ACC112 (cell line): ENCODE data around the gene MYOF.

Source experiments
- H2AFZ ChIP-seq: fragments of 200-600 bp; sonication (generic); one replicate; pipeline ENCODE4 v1.6.0; 2017; ENCODE audit warnings: antibody characterized with exemption, low read length; ENCODE audit not compliant: unreplicated experiment
- H3K27ac ChIP-seq: fragments of 200-600 bp; sonication (generic); 2 replicates; pipeline ENCODE4 v1.5.1; 2014; ENCODE audit warnings: low read depth, mild to moderate bottlenecking, antibody characterized with exemption, low read length, moderate library complexity
- H3K27me3 ChIP-seq: fragments of 200-600 bp; sonication (generic); 2 replicates; pipeline ENCODE4 v1.6.1; 2014; ENCODE audit warnings: mild to moderate bottlenecking, antibody characterized with exemption, low read length, moderate library complexity, mixed read lengths; ENCODE audit not compliant: insufficient read depth
- H3K36me3 ChIP-seq: fragments of 200-600 bp; sonication (generic); 2 replicates; pipeline ENCODE4 v1.6.1; 2016; ENCODE audit warnings: mild to moderate bottlenecking, antibody characterized with exemption, low read length, moderate library complexity, mixed read lengths; ENCODE audit not compliant: insufficient read depth
- H3K4me1 ChIP-seq: fragments of 200-600 bp; sonication (generic); one replicate; pipeline ENCODE4 v1.6.1; 2016; ENCODE audit warnings: low read length, mixed read lengths; ENCODE audit not compliant: insufficient read depth, unreplicated experiment, control insufficient read depth
- H3K4me3 ChIP-seq: fragments of 200-600 bp; sonication (generic); 2 replicates; pipeline ENCODE4 v1.5.1; 2014; ENCODE audit warnings: mild to moderate bottlenecking, low read depth, low read length
- H3K79me2 ChIP-seq: fragments of 200-600 bp; sonication (generic); one replicate; pipeline ENCODE4 v1.6.0; 2016; ENCODE audit warnings: low read length; ENCODE audit not compliant: control insufficient read depth, unreplicated experiment, insufficient read depth

MYOF gene

DNA sequence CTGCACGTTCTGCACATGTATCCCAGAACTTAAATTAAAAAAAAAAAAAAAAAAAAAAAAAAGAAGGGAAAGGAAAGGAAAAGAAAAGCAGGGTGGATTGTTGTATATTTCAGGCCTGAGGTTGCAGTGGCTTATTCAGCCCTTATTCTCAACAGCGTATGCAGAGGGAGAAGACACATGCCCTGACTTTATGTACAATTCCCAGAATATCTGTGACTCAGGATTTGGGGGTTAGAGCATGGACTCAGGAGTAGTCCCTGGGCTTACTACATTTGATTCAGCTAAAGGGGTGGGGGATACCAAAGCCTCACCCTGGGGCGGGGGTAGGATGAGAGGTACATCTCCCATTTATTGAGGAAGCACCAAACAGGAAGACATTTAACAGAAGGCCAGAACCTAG, 137.4 kb downstream of the MYOF start:
- Histone ChIP-seq H3K4me1 (no peaks in the 10 kb centered on the region), H3K36me3 (peaks cover 63% of the 10 kb centered on the region), H3K4me3 (no peak overlapping the region), H2AFZ (no peak overlapping the region), H3K27ac (no peak overlapping the region), H3K27me3 (no peaks in the 10 kb centered on the region), H3K79me2 (no peaks in the 10 kb centered on the region)

DNA sequence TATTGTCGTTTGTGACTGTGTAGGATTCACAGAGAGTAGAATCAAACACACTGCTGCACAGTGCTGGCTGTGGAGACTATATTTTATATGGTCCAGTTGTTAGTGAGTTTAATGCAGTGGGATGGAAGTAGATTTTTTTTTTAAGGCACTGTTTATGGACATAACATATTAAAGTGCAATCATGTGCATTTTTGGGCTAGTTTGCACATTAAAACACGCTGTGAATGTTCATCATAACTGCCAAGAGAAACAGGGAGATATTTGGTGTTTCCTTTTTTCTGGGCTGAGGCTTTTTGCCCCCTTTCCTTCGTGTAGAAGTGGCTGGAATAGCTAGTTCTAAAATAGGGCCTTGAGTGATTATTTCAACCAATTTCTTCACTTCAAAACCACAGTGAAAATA, 139.2 kb downstream of the MYOF start:
- Histone ChIP-seq H2AFZ (no peak overlapping the region), H3K79me2 (no peaks in the 10 kb centered on the region), H3K27me3 (no peaks in the 10 kb centered on the region), H3K4me3 (no peak overlapping the region), H3K27ac (no peak overlapping the region), H3K4me1 (no peaks in the 10 kb centered on the region), H3K36me3 (peaks cover 64% of the 10 kb centered on the region)

DNA sequence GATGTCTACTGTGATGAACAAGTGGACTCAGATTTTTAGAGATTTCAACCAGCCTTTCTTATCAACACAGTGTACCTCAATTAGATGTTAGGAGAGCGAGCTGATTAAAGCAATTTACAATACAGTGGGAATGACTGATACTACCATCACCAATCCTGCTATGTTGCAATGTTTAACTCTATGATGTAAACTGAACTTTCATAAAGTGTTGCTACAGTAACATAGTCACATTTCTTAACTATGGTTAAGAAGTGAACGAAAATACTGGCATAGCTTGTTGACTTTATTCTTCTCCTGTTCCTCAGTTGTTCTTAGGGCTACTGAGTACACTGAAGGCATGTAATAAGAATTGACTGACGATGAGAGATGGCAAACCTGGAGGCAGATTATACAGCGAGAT, 139.8 kb downstream of the MYOF start:
- Histone ChIP-seq H2AFZ (no peak overlapping the region), H3K27ac (no peak overlapping the region), H3K36me3 (peaks cover 66% of the 10 kb centered on the region), H3K79me2 (no peaks in the 10 kb centered on the region), H3K27me3 (no peaks in the 10 kb centered on the region), H3K4me3 (no peak overlapping the region), H3K4me1 (no peaks in the 10 kb centered on the region)

DNA sequence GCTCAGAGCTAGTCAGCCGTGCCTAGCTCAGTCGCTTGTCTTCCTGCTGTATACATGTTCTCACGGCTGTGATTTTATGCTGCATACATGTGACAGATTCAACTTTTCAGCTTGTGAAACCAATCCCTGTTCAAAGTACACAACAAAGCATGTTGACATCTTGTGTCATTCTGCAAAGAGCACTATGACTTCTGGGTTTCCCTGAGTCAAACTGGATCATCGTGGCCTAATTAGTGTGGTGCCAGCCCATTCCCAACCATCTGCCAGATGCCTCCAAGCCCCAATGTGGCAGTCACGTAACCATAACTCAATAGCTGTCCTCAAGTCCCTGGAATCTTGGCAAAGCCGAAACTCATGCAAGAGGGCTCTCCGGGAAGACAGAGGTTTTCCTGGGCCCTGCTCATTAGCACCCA, 144.8 kb downstream of the MYOF start:
- Histone ChIP-seq H3K27me3 (no peaks in the 10 kb centered on the region), H2AFZ (no peak overlapping the region), H3K36me3 (peaks cover 62% of the 10 kb centered on the region)

DNA sequence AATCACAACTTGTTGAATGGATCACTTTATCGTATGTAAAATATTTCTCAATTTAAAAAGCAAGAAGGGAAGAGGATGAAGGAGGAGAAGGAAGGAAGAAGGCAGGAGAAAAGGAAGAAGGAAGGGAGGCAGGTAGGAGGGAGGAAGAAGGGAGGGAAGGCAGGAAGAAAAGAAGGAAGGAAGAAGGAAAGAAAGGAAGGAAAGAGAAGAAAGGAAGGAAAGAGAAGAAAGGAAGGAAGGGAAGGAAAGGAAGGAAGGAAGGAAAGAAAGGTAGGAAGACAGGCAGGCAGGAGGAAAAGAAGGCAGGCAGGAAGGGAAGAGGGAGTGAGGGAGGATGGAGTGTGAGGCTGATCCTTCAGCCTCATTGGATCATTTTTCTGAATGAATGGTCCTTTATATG, 145.5 kb downstream of the MYOF start:
- Histone ChIP-seq H3K36me3 (peaks cover 55% of the 10 kb centered on the region), H3K4me1 (no peaks in the 10 kb centered on the region), H3K79me2 (no peaks in the 10 kb centered on the region), H3K27ac (no peak overlapping the region), H3K27me3 (no peaks in the 10 kb centered on the region), H2AFZ (no peak overlapping the region), H3K4me3 (no peak overlapping the region)

More for the DNA sequence above, 144.8 kb downstream of the MYOF start:
- H3K4me3 ChIP-seq = no peak overlapping the region
- H3K27ac ChIP-seq = no peak overlapping the region
- no peaks in the 10 kb centered on the region for H3K4me1 ChIP-seq
- no peaks in the 10 kb centered on the region for H3K79me2 ChIP-seq

DNA sequence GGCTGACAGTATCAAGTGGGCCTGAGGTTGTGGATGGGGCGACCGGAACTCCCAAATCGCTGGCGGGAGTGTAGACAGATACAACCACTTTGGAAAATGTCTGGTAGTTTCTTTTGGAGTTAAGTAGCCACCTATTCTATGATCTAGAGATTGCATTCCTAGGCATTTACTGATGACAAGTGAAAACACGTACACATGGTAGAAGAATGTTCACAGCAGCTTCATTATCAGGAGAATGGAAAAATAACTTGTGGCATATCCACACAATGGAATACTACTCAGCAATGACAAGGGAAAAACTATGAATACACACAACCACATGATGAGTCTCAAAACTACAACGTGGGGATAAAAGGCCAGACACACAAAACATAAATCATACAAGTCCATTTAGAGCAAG, 146.0 kb downstream of the MYOF start:
- H3K36me3 ChIP-seq = peaks cover 52% of the 10 kb centered on the region
- no peak overlapping the region for H2AFZ ChIP-seq
- H3K27ac ChIP-seq = no peak overlapping the region
- H3K4me1 ChIP-seq = no peaks in the 10 kb centered on the region
- H3K79me2 ChIP-seq = no peaks in the 10 kb centered on the region
- H3K4me3 ChIP-seq = no peak overlapping the region
- no peaks in the 10 kb centered on the region for H3K27me3 ChIP-seq

DNA sequence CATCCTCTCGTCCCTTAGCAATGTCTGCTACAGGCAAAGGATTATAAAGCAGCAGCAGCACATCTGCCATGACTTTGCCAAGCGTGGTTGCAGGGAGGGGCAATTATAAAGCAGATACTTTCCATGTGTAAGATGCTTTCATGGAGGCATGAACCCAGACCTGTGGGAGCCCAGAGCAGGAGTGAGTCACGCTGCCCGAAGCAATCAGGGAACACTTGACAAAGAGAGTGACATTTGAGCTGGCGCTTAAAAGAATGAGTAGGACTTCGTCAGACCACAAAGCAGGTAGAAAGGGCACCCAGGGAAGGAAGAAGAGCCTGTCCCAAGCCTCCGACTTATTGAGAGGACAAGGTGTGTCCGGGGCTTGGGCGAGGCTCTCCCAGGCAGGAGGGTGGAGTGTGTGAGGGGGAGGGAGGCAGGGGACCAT, 147.2 kb downstream of the MYOF start:
- H2AFZ ChIP-seq = no peak overlapping the region
- H3K4me3 ChIP-seq = no peak overlapping the region
- no peak overlapping the region for H3K27ac ChIP-seq
- H3K79me2 ChIP-seq = no peaks in the 10 kb centered on the region
- H3K36me3 ChIP-seq = peaks cover 47% of the 10 kb centered on the region
- H3K4me1 ChIP-seq = no peaks in the 10 kb centered on the region
- H3K27me3 ChIP-seq = no peaks in the 10 kb centered on the region

DNA sequence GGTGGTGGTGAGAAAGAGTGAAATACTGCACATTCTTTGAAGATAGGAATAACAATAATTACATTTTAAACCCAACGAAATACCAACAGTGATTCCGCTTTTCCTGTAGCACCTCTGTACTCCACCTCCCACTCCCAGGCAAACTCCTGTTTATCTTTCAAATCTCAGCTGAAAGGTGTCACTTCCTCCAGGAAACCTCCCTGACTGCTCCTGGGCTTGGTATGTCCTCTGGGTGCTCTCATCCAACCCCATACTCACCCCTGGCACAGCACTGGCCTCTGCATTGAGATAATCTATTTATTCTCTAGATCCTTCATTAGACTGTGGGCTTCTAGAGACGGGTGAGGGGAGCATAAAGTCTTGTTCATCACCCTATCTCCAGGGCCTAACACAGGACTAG, 148.0 kb downstream of the MYOF start:
- Histone ChIP-seq H3K27me3 (no peaks in the 10 kb centered on the region), H3K4me3 (no peak overlapping the region), H3K79me2 (no peaks in the 10 kb centered on the region), H3K27ac (no peak overlapping the region), H3K36me3 (peaks cover 45% of the 10 kb centered on the region), H3K4me1 (no peaks in the 10 kb centered on the region), H2AFZ (no peak overlapping the region)

DNA sequence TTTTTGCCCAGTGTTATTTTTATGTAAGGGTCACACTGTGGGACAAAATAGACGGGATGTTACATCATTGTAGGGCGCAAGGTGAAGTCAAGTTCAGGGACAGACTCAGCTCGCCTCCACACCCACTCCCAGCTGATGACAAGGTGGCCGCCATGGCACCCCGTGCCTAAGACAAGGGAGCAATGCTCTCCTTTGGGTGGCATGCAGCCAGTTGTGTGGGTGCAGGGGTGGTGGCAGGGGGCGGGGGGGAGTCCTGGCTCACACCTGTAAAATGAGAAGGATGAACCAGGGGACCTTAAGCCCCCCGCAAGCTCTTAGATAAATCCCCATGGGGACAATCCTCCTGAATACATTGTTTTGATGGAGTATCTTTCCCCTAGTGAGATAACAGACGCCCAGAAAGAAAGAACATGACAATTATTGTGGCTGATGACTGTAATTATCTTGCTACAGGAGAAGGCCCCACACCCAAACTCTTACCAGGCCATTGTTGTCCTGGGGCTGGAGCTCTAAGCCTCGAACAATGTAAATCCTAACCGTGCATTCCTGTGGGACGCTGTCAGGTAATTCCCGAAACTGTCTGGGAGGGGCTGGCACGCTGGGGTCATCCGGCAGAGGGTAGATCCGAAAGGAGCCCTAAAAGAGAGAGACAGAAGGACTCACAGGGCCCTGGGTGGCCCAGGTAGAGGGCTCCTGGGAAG, 148.7 kb downstream of the MYOF start:
- no peak overlapping the region for H3K27ac ChIP-seq

DNA sequence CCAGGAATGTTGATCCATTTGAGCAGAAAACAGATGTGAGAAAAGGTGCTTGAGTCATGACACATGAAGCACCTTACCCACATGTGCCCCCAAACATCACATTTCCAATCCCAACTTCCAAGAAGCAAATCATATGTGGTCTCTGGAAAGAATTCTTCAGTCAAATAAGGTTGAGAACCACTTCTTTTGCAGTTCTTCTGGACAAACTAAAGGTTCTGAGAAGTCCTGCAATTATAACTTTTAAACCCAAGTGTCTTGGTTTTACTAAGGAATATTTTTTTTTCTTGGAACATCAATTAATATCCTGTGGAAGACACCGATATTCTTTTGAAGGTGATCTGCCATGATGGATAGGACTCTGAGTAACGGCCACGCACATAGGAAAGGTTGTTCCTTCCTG, 151.3 kb downstream of the MYOF start:
- no peak overlapping the region for H3K4me3 ChIP-seq

More for the DNA sequence above, 148.7 kb downstream of the MYOF start:
- Histone ChIP-seq H2AFZ (no peak overlapping the region), H3K4me3 (no peak overlapping the region), H3K27me3 (no peaks in the 10 kb centered on the region), H3K36me3 (peaks cover 45% of the 10 kb centered on the region), H3K79me2 (no peaks in the 10 kb centered on the region), H3K4me1 (no peaks in the 10 kb centered on the region)

DNA sequence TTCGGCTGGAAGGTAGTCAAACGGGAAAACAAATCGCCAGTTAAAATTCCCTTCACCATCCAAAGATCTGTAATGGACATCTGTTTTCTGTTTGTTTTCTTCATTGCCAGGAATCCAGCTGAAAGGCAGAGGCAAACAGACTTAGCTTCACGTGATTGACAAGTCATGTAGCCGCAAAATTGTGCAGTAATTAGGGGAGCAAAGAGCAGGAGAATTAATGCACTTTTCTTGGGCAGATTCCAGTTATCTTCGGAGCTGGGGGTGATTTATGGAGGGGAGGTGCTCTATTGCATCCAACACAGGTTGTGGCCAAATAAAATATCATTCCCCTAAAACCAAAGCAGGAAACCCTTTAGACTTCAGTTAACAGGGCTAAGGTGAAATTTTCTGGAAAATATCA, 162.2 kb downstream of the MYOF start:
- Histone ChIP-seq H3K27ac (no peak overlapping the region), H2AFZ (no peak overlapping the region), H3K79me2 (no peaks in the 10 kb centered on the region), H3K36me3 (peaks cover 34% of the 10 kb centered on the region), H3K4me3 (no peak overlapping the region), H3K4me1 (no peaks in the 10 kb centered on the region), H3K27me3 (no peaks in the 10 kb centered on the region)

More for the DNA sequence above, 151.3 kb downstream of the MYOF start:
- Histone ChIP-seq H3K36me3 (peaks cover 31% of the 10 kb centered on the region), H2AFZ (no peak overlapping the region), H3K27ac (no peak overlapping the region), H3K79me2 (no peaks in the 10 kb centered on the region), H3K4me1 (no peaks in the 10 kb centered on the region), H3K27me3 (no peaks in the 10 kb centered on the region)
